Activated B cell treated with CpG ODN at 0.5 μM for 24 hours (primary cell): ENCODE results near the gene RASA3. TPM values are rescaled to one million over a fixed set of nuclear protein-coding genes. Genes with fewer than 3 reads are reported as not detected.
A peak's percentile ranks its signal among the peaks of the same experiment; 100 is the strongest.

Experiments used
- ATAC-seq: fragments of 200-7000 bp; cut with Tn5 transposase; one replicate; pipeline ENCODE4 v1.10.0; 2021; ENCODE audit warnings: low read depth, mild to moderate bottlenecking, moderate library complexity
- CTCF ChIA-PET: fragments of 350-600 bp; sonication (Branson Sonifier 250); formaldehyde crosslinking; loops from one replicate; lab custom pipeline; 2021; ENCODE audit warnings: antibody characterized with exemption; lab: Charles Lee
- POLR2A ChIA-PET: fragments of 350-600 bp; sonication (Branson Sonifier 250); formaldehyde crosslinking; loops from one replicate; lab custom pipeline; 2021; ENCODE audit warnings: antibody characterized with exemption; lab: Charles Lee
- DNase-seq: peaks from one replicate; pipeline ENCODE4 v3.0.0; 2022
- H3K27ac Mint-ChIP-seq: one replicate; pipeline ENCODE4 v1.8.0; 2020; ENCODE audit warnings: mixed read lengths
- H3K27me3 Mint-ChIP-seq: one replicate; pipeline ENCODE4 v1.8.0; 2021; ENCODE audit warnings: mixed read lengths
- H3K36me3 Mint-ChIP-seq: one replicate; pipeline ENCODE4 v1.8.0; 2021; ENCODE audit warnings: low read depth, mixed read lengths
- H3K4me1 Mint-ChIP-seq: one replicate; pipeline ENCODE4 v1.8.0; 2021; ENCODE audit warnings: mixed read lengths
- H3K4me3 Mint-ChIP-seq: one replicate; pipeline ENCODE4 v1.8.0; 2020; ENCODE audit warnings: mild to moderate bottlenecking, mixed read lengths
- H3K9me3 Mint-ChIP-seq: one replicate; pipeline ENCODE4 v1.8.0; 2020; ENCODE audit warnings: mixed read lengths
- CTCF ChIP-seq: fragments of 200-600 bp; IDR thresholded peaks from one replicate; pipeline ENCODE4 v1.8.0; 2022; ENCODE audit warnings: antibody characterized with exemption, mild to moderate bottlenecking
- intact Hi-C: fragments of 100-400 bp; cut with micrococcal nuclease; formaldehyde crosslinking; loops from one replicate; pipeline ENCODE4 v1.15.1; 2024
- total RNA-seq: library from RNA; stranded (reverse); gene quantifications from 2 replicates; pipeline ENCODE4 v1.2.3, GENCODE V29; 2022

RASA3 gene
- total RNA-seq, 1 donor from 2014 or later = 20.4 TPM

- Mint-ChIP-seq H3K9me3 (no peaks in the 10 kb centered on the region), H3K27me3 (no peaks in the 10 kb centered on the region), H3K4me3 (no peak overlapping the region), H3K36me3 (peaks cover 22% of the 10 kb centered on the region), H3K27ac (no peak overlapping the region), H3K4me1 (peaks cover 14% of the 10 kb centered on the region)
- ChIA-PET POLR2A (no interaction called here), CTCF (no interaction called here)
- intact Hi-C loops = no loop called here
- DNase-seq (no peak), ATAC-seq (no peak)
- no peak for TF ChIP-seq CTCF
Observed at GRCh38 chr13:114080739-114081561, 51.5 kb downstream of the RASA3 start.

GRCh38 chr13:114079601-114080536 is 52.6 kb downstream of the RASA3 start:
- peaks cover 14% of the 10 kb centered on the region for H3K4me1 Mint-ChIP-seq
- intact Hi-C loops = no loop called here
- ATAC-seq (no peak), DNase-seq (no peak)
- no peak overlapping the region for H3K4me3 Mint-ChIP-seq
- H3K27me3 Mint-ChIP-seq = no peaks in the 10 kb centered on the region
- TF ChIP-seq CTCF = no peak
- CTCF ChIA-PET = no interaction called here
- no peaks in the 10 kb centered on the region for H3K9me3 Mint-ChIP-seq
- peaks cover 26% of the 10 kb centered on the region for H3K36me3 Mint-ChIP-seq
- H3K27ac Mint-ChIP-seq = peak overlapping the region; percentile 18
- POLR2A ChIA-PET = no interaction called here

GRCh38 chr13:114078461-114079451 is 53.7 kb downstream of the RASA3 start:
- peaks cover 14% of the 10 kb centered on the region for H3K4me1 Mint-ChIP-seq
- no peaks in the 10 kb centered on the region for H3K9me3 Mint-ChIP-seq
- intact Hi-C loops = no loop called here
- no peaks in the 10 kb centered on the region for H3K27me3 Mint-ChIP-seq
- TF ChIP-seq CTCF = no peak
- ChIA-PET CTCF (no interaction called here), POLR2A (no interaction called here)
- peak overlapping the region; percentile 42 for H3K27ac Mint-ChIP-seq
- no peak for ATAC-seq
- no peak for DNase-seq
- H3K4me3 Mint-ChIP-seq = no peak overlapping the region
- peaks cover 35% of the 10 kb centered on the region for H3K36me3 Mint-ChIP-seq

GRCh38 chr13:114077933-114078325 is 54.5 kb downstream of the RASA3 start:
- Mint-ChIP-seq H3K27ac (peak overlapping the region; percentile 42), H3K36me3 (peaks cover 41% of the 10 kb centered on the region), H3K4me3 (no peak overlapping the region), H3K4me1 (peaks cover 12% of the 10 kb centered on the region), H3K9me3 (no peaks in the 10 kb centered on the region), H3K27me3 (no peaks in the 10 kb centered on the region)
- ATAC-seq = no peak
- no peak for TF ChIP-seq CTCF
- ChIA-PET CTCF (no interaction called here), POLR2A (no interaction called here)
- intact Hi-C loops = no loop called here
- DNase-seq = no peak
